AG04449 (cell line): ENCODE results near the gene INF2.

Experiments used
- CTCF ChIA-PET: fragments of 350-600 bp; formaldehyde crosslinking; extraction: SDS; loops from one replicate; lab custom pipeline; 2021; ENCODE audit warnings: antibody characterized with exemption; lab: Yijun Ruan, JAX
- POLR2A ChIA-PET: fragments of 400-600, 350-600 bp; formaldehyde crosslinking; extraction: SDS; loops from one replicate; lab custom pipeline; 2020; ENCODE audit warnings: antibody characterized with exemption, inconsistent platforms; lab: Yijun Ruan, JAX
- DNase-seq: peaks from one replicate; pipeline ENCODE4 v3.0.0-alpha.2; 2010; ENCODE audit warnings: low read depth, low spot score
- H3K4me3 ChIP-seq: 2 replicates; pipeline ENCODE4 v1.5.1; 2011; ENCODE audit warnings: low read depth, mild to moderate bottlenecking, control low read depth, low read length
- CTCF ChIP-seq: IDR thresholded peaks from one replicate; pipeline ENCODE4 v1.5.1; 2011; ENCODE audit warnings: mild to moderate bottlenecking, moderate library complexity, low read length, control low read depth, inconsistent platforms; ENCODE audit not compliant: insufficient read depth; ENCODE audit errors: missing control alignments

INF2 gene

GRCh38 chr14:104693482-104694431 lies 4.3 kb downstream of the INF2 start:
- H3K4me3 ChIP-seq: no peak overlapping the region
- TF ChIP-seq CTCF: no peak
- ChIA-PET CTCF (interaction anchor here (1.3 kb wide), 1 partner anchor 15 kb away, joined by 4 read pairs; no protein-coding TSS in a partner anchor), POLR2A (no interaction called here)
- no peak for DNase-seq

GRCh38 chr14:104694475-104694950 lies 5.1 kb downstream of the INF2 start:
- no peak overlapping the region for H3K4me3 ChIP-seq
- no peak for TF ChIP-seq CTCF
- ChIA-PET CTCF (interaction anchor here (0.8 to 1.3 kb wide), 2 partner anchors 13 to 15 kb away, joined by 3 to 4 read pairs; no protein-coding TSS in a partner anchor), POLR2A (no interaction called here)
- DNase-seq: no peak

- CTCF ChIA-PET: interaction anchor here (0.8 to 5.2 kb wide), 3 partner anchors 12 to 27 kb away, joined by 3 to 61 read pairs (median 21); no protein-coding TSS in a partner anchor
- no peak overlapping the region for H3K4me3 ChIP-seq
- no peak for DNase-seq
- no peak for TF ChIP-seq CTCF
- POLR2A ChIA-PET: no interaction called here
These were observed 5.7 kb downstream of the INF2 start for GRCh38 chr14:104694991-104695659.

- CTCF ChIA-PET: interaction anchor here (3.1 to 5.2 kb wide), 3 partner anchors 13 to 27 kb away, joined by 13 to 61 read pairs (median 21); no protein-coding TSS in a partner anchor
- no peak for TF ChIP-seq CTCF
- no peak for DNase-seq
- H3K4me3 ChIP-seq: no peak overlapping the region
- POLR2A ChIA-PET: no interaction called here
These were observed 6.2 kb downstream of the INF2 start for GRCh38 chr14:104695660-104696000.

GRCh38 chr14:104696671-104697316 lies 7.4 kb downstream of the INF2 start:
- H3K4me3 ChIP-seq: no peak overlapping the region
- ChIA-PET CTCF (interaction anchor here (0.6 to 5.2 kb wide), 6 partner anchors 12 to 45 kb away, joined by 3 to 61 read pairs (median 10); no protein-coding TSS in a partner anchor), POLR2A (interaction anchor here (0.7 to 1.6 kb wide), 3 partner anchors 9 to 49 kb away, joined by 3 to 16 read pairs (median 4); no protein-coding TSS in a partner anchor)
- DNase-seq: no peak
- no peak for TF ChIP-seq CTCF
